ENCODE measurements around the gene PALD1. TPM values are rescaled to one million over a fixed set of nuclear protein-coding genes. Genes with fewer than 3 reads are reported as not detected.

The PALD1 gene
- total and polyA plus RNA-seq, 2 experiments from 2014 or later = 11.9 to 58.2 TPM

- TF ChIP-seq, protein P1, sequence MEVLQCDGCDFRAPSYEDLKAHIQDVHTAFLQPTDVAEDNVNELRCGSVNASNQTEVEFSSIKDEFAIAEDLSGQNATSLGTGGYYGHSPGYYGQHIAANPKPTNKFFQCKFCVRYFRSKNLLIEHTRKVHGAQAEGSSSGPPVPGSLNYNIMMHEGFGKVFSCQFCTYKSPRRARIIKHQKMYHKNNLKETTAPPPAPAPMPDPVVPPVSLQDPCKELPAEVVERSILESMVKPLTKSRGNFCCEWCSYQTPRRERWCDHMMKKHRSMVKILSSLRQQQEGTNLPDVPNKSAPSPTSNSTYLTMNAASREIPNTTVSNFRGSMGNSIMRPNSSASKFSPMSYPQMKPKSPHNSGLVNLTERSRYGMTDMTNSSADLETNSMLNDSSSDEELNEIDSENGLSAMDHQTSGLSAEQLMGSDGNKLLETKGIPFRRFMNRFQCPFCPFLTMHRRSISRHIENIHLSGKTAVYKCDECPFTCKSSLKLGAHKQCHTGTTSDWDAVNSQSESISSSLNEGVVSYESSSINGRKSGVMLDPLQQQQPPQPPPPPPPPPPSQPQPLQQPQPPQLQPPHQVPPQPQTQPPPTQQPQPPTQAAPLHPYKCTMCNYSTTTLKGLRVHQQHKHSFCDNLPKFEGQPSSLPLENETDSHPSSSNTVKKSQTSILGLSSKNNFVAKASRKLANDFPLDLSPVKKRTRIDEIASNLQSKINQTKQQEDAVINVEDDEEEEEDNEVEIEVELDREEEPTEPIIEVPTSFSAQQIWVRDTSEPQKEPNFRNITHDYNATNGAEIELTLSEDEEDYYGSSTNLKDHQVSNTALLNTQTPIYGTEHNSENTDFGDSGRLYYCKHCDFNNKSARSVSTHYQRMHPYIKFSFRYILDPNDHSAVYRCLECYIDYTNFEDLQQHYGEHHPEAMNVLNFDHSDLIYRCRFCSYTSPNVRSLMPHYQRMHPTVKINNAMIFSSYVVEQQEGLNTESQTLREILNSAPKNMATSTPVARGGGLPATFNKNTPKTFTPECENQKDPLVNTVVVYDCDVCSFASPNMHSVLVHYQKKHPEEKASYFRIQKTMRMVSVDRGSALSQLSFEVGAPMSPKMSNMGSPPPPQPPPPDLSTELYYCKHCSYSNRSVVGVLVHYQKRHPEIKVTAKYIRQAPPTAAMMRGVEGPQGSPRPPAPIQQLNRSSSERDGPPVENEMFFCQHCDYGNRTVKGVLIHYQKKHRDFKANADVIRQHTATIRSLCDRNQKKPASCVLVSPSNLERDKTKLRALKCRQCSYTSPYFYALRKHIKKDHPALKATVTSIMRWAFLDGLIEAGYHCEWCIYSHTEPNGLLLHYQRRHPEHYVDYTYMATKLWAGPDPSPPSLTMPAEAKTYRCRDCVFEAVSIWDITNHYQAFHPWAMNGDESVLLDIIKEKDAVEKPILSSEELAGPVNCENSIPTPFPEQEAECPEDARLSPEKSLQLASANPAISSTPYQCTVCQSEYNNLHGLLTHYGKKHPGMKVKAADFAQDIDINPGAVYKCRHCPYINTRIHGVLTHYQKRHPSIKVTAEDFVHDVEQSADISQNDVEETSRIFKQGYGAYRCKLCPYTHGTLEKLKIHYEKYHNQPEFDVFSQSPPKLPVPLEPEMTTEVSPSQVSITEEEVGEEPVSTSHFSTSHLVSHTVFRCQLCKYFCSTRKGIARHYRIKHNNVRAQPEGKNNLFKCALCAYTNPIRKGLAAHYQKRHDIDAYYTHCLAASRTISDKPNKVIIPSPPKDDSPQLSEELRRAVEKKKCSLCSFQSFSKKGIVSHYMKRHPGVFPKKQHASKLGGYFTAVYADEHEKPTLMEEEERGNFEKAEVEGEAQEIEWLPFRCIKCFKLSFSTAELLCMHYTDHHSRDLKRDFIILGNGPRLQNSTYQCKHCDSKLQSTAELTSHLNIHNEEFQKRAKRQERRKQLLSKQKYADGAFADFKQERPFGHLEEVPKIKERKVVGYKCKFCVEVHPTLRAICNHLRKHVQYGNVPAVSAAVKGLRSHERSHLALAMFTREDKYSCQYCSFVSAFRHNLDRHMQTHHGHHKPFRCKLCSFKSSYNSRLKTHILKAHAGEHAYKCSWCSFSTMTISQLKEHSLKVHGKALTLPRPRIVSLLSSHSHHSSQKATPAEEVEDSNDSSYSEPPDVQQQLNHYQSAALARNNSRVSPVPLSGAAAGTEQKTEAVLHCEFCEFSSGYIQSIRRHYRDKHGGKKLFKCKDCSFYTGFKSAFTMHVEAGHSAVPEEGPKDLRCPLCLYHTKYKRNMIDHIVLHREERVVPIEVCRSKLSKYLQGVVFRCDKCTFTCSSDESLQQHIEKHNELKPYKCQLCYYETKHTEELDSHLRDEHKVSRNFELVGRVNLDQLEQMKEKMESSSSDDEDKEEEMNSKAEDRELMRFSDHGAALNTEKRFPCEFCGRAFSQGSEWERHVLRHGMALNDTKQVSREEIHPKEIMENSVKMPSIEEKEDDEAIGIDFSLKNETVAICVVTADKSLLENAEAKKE (CRISPR knock-in tag; IDR thresholded peaks at IDR 0.05) = no peak
- TF ChIP-seq, protein P2, sequence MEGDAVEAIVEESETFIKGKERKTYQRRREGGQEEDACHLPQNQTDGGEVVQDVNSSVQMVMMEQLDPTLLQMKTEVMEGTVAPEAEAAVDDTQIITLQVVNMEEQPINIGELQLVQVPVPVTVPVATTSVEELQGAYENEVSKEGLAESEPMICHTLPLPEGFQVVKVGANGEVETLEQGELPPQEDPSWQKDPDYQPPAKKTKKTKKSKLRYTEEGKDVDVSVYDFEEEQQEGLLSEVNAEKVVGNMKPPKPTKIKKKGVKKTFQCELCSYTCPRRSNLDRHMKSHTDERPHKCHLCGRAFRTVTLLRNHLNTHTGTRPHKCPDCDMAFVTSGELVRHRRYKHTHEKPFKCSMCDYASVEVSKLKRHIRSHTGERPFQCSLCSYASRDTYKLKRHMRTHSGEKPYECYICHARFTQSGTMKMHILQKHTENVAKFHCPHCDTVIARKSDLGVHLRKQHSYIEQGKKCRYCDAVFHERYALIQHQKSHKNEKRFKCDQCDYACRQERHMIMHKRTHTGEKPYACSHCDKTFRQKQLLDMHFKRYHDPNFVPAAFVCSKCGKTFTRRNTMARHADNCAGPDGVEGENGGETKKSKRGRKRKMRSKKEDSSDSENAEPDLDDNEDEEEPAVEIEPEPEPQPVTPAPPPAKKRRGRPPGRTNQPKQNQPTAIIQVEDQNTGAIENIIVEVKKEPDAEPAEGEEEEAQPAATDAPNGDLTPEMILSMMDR (conservative IDR thresholded peaks at IDR 0.05; ENCODE audit: low read depth in 2 of 2) = no peak
- TF ChIP-seq ZNF331 (CRISPR knock-in tag; IDR thresholded peaks at IDR 0.05; ENCODE audit: low read depth) = no peak
These were observed 124.9 kb downstream of the PALD1 start (continued) for GRCh38 chr10:70603449-70603801.

DNA sequence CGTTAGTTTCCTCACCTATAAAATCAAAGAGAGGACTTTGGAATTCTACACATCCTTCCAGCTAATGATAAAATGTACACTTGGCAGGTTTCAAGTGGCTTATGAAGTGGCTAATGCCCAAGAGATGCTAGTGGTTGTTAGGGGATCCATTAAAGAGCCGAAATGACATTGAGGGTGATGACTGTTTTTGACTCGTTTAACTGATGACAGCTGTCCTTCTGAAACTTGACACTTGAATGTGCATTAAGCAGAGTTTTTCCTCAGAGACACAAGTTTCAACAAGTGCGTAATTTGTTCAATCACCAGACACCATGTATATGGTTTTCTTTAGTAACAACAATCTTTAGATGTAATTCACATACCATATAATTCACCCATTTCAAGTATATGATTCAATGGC, 125.5 kb downstream of the PALD1 start:
- Histone ChIP-seq H3K27me3 (ENCODE audit: insufficient read depth) (no peaks in the 10 kb centered on the region), H3K4me3 (no peak overlapping the region), H2AFZ (no peak overlapping the region), H3K36me3 (ENCODE audit: insufficient read depth) (no peaks in the 10 kb centered on the region), H3K4me2 (no peak overlapping the region), H4K20me1 (replicated peaks; ENCODE audit: insufficient read depth) (no peaks in the 10 kb centered on the region), H3K27ac (ENCODE audit: low read depth) (no peak overlapping the region), H3F3A (replicated peaks; ENCODE audit: low read depth) (no peaks in the 10 kb centered on the region), H3K9me2 (ENCODE audit: insufficient read depth) (no peaks in the 10 kb centered on the region), H3K4me1 (ENCODE audit: insufficient read depth) (no peaks in the 10 kb centered on the region), H3K79me2 (replicated peaks; ENCODE audit: insufficient read depth) (no peaks in the 10 kb centered on the region)
- Mint-ChIP-seq H3K4me3 (no peak overlapping the region), H3K27me3 (ENCODE audit: insufficient read depth, low read depth, poor library complexity) (peaks cover 3% of the 10 kb centered on the region), H3K36me3 (ENCODE audit: low read depth) (no peaks in the 10 kb centered on the region), H3K27ac (no peak overlapping the region), H3K4me1 (no peaks in the 10 kb centered on the region), H3K9me3 (no peaks in the 10 kb centered on the region; the same call in 2 of the 3 replicates)
- DNase-seq (ENCODE audit: low spot score) (no peak), ATAC-seq (no peak)
- TF ChIP-seq POLR2AphosphoS5 (IDR thresholded peaks at IDR 0.05; ENCODE audit: low read depth) = no peak
- TF ChIP-seq CREB1 (CRISPR knock-in tag; IDR thresholded peaks at IDR 0.05; ENCODE audit: low read depth) = no peak
- no peak for TF ChIP-seq ZNF331 (CRISPR knock-in tag; IDR thresholded peaks at IDR 0.05; ENCODE audit: low read depth)
- no peak for TF ChIP-seq STAT1 (IDR thresholded peaks at IDR 0.05; ENCODE audit: unreplicated experiment)
- TF ChIP-seq, protein P1 (CRISPR knock-in tag; IDR thresholded peaks at IDR 0.05) = no peak
- no peak for TF ChIP-seq ZNF114 (CRISPR knock-in tag; IDR thresholded peaks at IDR 0.05)
